DND-41 (cell line): ENCODE measurements around the gene OR2T11.

Experiments used
- ATAC-seq: fragments of 200-7000 bp; cut with Tn5 transposase; 3 replicates; pipeline ENCODE4 v1.9.1; 2021; ENCODE audit warnings: low read depth; ENCODE audit not compliant: insufficient read depth
- DNase-seq: peaks from one replicate; pipeline ENCODE4 v3.0.0-alpha.2; 2020
- H2AFZ ChIP-seq: 2 replicates; pipeline ENCODE4 v1.6.0; 2012; ENCODE audit warnings: low read depth, low read length
- H3K27ac ChIP-seq: 2 replicates; pipeline ENCODE4 v1.5.1; 2012; ENCODE audit warnings: low read length, inconsistent platforms
- H3K27me3 ChIP-seq: fragments of 200-600 bp; sonication (generic); 2 replicates; pipeline ENCODE4 v1.6.0; 2012; ENCODE audit warnings: low read length, mild to moderate bottlenecking, inconsistent platforms; ENCODE audit not compliant: insufficient read depth, poor library complexity
- H3K36me3 ChIP-seq: 2 replicates; pipeline ENCODE4 v1.5.1; 2012; ENCODE audit warnings: low read length, inconsistent platforms; ENCODE audit not compliant: insufficient read depth
- H3K4me1 ChIP-seq: 2 replicates; pipeline ENCODE4 v1.5.1; 2012; ENCODE audit warnings: mild to moderate bottlenecking, low read length; ENCODE audit not compliant: insufficient read depth
- H3K4me2 ChIP-seq: 2 replicates; pipeline ENCODE4 v1.6.0; 2012; ENCODE audit warnings: mild to moderate bottlenecking, moderate library complexity, low read length, inconsistent platforms; ENCODE audit not compliant: insufficient read depth
- H3K4me3 ChIP-seq, 2 experiments: fragments of 200-600 bp in 1 of 2; shearing (Covaris generic) in 1 of 2; 2 replicates each; pipeline ENCODE4 v1.5.1; 2012 to 2016; ENCODE audit warnings: inconsistent platforms in 2 of 2, low read length in 2 of 2, mild to moderate bottlenecking in 2 of 2, low read depth in 1 of 2, moderate library complexity in 1 of 2
- H3K79me2 ChIP-seq: 2 replicates; pipeline ENCODE4 v1.6.0; 2012; ENCODE audit warnings: low read length, inconsistent platforms; ENCODE audit not compliant: insufficient read depth
- H3K9ac ChIP-seq: 2 replicates; pipeline ENCODE4 v1.6.0; 2012; ENCODE audit warnings: low read depth, mild to moderate bottlenecking, inconsistent platforms, low read length, moderate library complexity
- H3K9me3 ChIP-seq: 2 replicates; pipeline ENCODE4 v1.5.1; 2012; ENCODE audit warnings: low read length, moderate library complexity, mild to moderate bottlenecking, inconsistent platforms; ENCODE audit not compliant: insufficient read depth, severe bottlenecking
- H4K20me1 ChIP-seq: 2 replicates; pipeline ENCODE4 v1.6.0; 2012; ENCODE audit warnings: low read length; ENCODE audit not compliant: insufficient read depth
- EZH2 ChIP-seq: IDR thresholded peaks from 3 replicates; pipeline ENCODE4 v1.6.1; 2012; ENCODE audit warnings: borderline replicate concordance, low read depth, mild to moderate bottlenecking, moderate library complexity, low read length, inconsistent platforms; ENCODE audit not compliant: severe bottlenecking
- TF ChIP-seq, protein P1 (sequence below): IDR thresholded peaks from 2 replicates; pipeline ENCODE4 v1.5.1; 2012; ENCODE audit warnings: borderline replicate concordance, low read length, moderate library complexity, mild to moderate bottlenecking; ENCODE audit not compliant: poor library complexity, severe bottlenecking; ENCODE audit errors: extremely low read depth

Gene OR2T11

GRCh38 chr1:248610301-248610700, 24.6 kb downstream of the OR2T11 start:
- no peaks in the 10 kb centered on the region for H3K27me3 ChIP-seq
- no peaks in the 10 kb centered on the region for H3K36me3 ChIP-seq
- TF ChIP-seq, protein P1, sequence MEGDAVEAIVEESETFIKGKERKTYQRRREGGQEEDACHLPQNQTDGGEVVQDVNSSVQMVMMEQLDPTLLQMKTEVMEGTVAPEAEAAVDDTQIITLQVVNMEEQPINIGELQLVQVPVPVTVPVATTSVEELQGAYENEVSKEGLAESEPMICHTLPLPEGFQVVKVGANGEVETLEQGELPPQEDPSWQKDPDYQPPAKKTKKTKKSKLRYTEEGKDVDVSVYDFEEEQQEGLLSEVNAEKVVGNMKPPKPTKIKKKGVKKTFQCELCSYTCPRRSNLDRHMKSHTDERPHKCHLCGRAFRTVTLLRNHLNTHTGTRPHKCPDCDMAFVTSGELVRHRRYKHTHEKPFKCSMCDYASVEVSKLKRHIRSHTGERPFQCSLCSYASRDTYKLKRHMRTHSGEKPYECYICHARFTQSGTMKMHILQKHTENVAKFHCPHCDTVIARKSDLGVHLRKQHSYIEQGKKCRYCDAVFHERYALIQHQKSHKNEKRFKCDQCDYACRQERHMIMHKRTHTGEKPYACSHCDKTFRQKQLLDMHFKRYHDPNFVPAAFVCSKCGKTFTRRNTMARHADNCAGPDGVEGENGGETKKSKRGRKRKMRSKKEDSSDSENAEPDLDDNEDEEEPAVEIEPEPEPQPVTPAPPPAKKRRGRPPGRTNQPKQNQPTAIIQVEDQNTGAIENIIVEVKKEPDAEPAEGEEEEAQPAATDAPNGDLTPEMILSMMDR, result no peak
- TF ChIP-seq EZH2, result no peak
- no peak overlapping the region for H2AFZ ChIP-seq
- H3K9me3 ChIP-seq, result no peaks in the 10 kb centered on the region
- ATAC-seq, result no peak
- H4K20me1 ChIP-seq, result no peaks in the 10 kb centered on the region
- H3K9ac ChIP-seq, result no peak overlapping the region
- H3K79me2 ChIP-seq, result no peaks in the 10 kb centered on the region
- no peak overlapping the region for H3K27ac ChIP-seq
- no peak for DNase-seq
- no peak overlapping the region for H3K4me3 ChIP-seq
- no peaks in the 10 kb centered on the region for H3K4me1 ChIP-seq
- H3K4me2 ChIP-seq, result no peak overlapping the region

- no peak overlapping the region for H2AFZ ChIP-seq
- no peak overlapping the region for H3K27ac ChIP-seq
- H4K20me1 ChIP-seq, result no peaks in the 10 kb centered on the region
- H3K36me3 ChIP-seq, result no peaks in the 10 kb centered on the region
- DNase-seq, result no peak
- no peak for TF ChIP-seq EZH2
- TF ChIP-seq, protein P1, result no peak
- H3K9ac ChIP-seq, result no peak overlapping the region
- H3K4me3 ChIP-seq, result no peak overlapping the region
- peaks cover 8% of the 10 kb centered on the region for H3K4me1 ChIP-seq
- ATAC-seq, result no peak
- H3K9me3 ChIP-seq, result no peaks in the 10 kb centered on the region
- H3K79me2 ChIP-seq, result no peaks in the 10 kb centered on the region
- no peak overlapping the region for H3K4me2 ChIP-seq
- H3K27me3 ChIP-seq, result no peaks in the 10 kb centered on the region
These were observed 35.5 kb downstream of the OR2T11 start for GRCh38 chr1:248599396-248599795.

- ATAC-seq (no peak), DNase-seq (no peak)
- TF ChIP-seq EZH2, result no peak
- TF ChIP-seq, protein P1, result no peak
- Histone ChIP-seq H3K4me2 (no peak within 1 kb of the TSS), H3K4me3 (no peak within 1 kb of the TSS), H3K9ac (no peak within 1 kb of the TSS), H3K9me3 (no peaks in the 10 kb centered on the region), H3K36me3 (no peaks in the 10 kb centered on the region), H2AFZ (peak within 1 kb of the TSS; percentile 65), H3K27ac (no peak within 1 kb of the TSS), H3K4me1 (peaks cover 8% of the 10 kb centered on the region), H4K20me1 (no peaks in the 10 kb centered on the region), H3K79me2 (no peaks in the 10 kb centered on the region), H3K27me3 (no peaks in the 10 kb centered on the region)
These were observed 37.3 kb downstream of the OR2T11 start, which contains the start of gene OR2T10 for GRCh38 chr1:248597589-248597988. Gene OR2T10, minus strand, starts transcription at chr1:248597700. Its CDS starts 3,932 bp downstream, at chr1:248593768.

DNA sequence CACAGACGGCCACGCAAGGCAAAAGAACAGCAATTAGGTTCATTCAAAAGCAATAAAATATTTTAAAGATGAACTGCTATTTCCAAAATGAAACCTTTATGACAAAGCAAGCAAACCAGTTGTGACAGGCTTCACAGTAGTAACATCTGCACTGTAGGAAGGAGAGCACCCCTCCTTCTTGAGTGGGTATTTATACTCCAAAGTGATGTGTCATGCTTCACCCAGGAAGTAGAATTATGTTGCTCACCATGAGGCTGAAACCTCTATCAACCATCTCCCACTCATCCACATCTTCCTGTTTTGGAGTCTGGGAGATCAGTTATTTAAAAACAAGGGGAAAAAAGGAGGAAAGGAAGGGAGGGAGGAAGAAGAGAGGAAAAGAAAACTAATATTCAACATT, 38.3 kb downstream of the OR2T11 start:
- no peaks in the 10 kb centered on the region for H3K36me3 ChIP-seq
- H2AFZ ChIP-seq, result peak overlapping the region; percentile 65
- H3K9me3 ChIP-seq, result no peaks in the 10 kb centered on the region
- no peaks in the 10 kb centered on the region for H3K79me2 ChIP-seq
- H3K4me1 ChIP-seq, result peaks cover 8% of the 10 kb centered on the region
- ATAC-seq, result peak; percentile 74
- H3K4me3 ChIP-seq, result no peak overlapping the region
- peak; percentile 5 for DNase-seq
- no peaks in the 10 kb centered on the region for H3K27me3 ChIP-seq
- no peak overlapping the region for H3K9ac ChIP-seq
- H4K20me1 ChIP-seq, result no peaks in the 10 kb centered on the region
- no peak overlapping the region for H3K4me2 ChIP-seq
- TF ChIP-seq, protein P1, result no peak
- no peak overlapping the region for H3K27ac ChIP-seq
